HG03064 (cell line): ENCODE measurements around the gene ARHGAP22.

Experiments used
- ATAC-seq: cut with Tn5 transposase; IDR thresholded peaks from one replicate; pipeline ENCODE4 v1.9.1; 2021; ENCODE audit warnings: low read depth; ENCODE audit not compliant: unreplicated experiment

ARHGAP22 gene

GRCh38 chr10:48455392-48456151 lies 149.3 kb downstream of the ARHGAP22 start:
- ATAC-seq, result no peak

GRCh38 chr10:48455055-48455391 lies 149.8 kb downstream of the ARHGAP22 start:
- no peak for ATAC-seq

GRCh38 chr10:48454302-48455054 lies 150.4 kb downstream of the ARHGAP22 start:
- ATAC-seq, result no peak

GRCh38 chr10:48453451-48454301 lies 151.2 kb downstream of the ARHGAP22 start:
- ATAC-seq, result no peak

- ATAC-seq, result no peak
These were observed 151.9 kb downstream of the ARHGAP22 start for GRCh38 chr10:48452879-48453412.

- no peak for ATAC-seq
These were observed 152.6 kb downstream of the ARHGAP22 start for GRCh38 chr10:48451969-48452878.

- ATAC-seq, result no peak
These were observed 154.0 kb downstream of the ARHGAP22 start for GRCh38 chr10:48450741-48451466.

GRCh38 chr10:48450233-48450740 lies 154.6 kb downstream of the ARHGAP22 start:
- no peak for ATAC-seq

GRCh38 chr10:48449501-48450232 lies 155.2 kb downstream of the ARHGAP22 start:
- no peak for ATAC-seq

GRCh38 chr10:48448796-48449195 lies 156.1 kb downstream of the ARHGAP22 start:
- no peak for ATAC-seq

- no peak for ATAC-seq
These were observed 157.3 kb downstream of the ARHGAP22 start for GRCh38 chr10:48447356-48448215.

- ATAC-seq, result no peak
These were observed 158.1 kb downstream of the ARHGAP22 start for GRCh38 chr10:48446785-48447184.

GRCh38 chr10:48445932-48446331 lies 158.9 kb downstream of the ARHGAP22 start:
- no peak for ATAC-seq

- ATAC-seq, result no peak
These were observed 159.7 kb downstream of the ARHGAP22 start for GRCh38 chr10:48444861-48445841.

- ATAC-seq, result no peak
These were observed 160.6 kb downstream of the ARHGAP22 start for GRCh38 chr10:48444266-48444665.

GRCh38 chr10:48442809-48443177 lies 162.1 kb downstream of the ARHGAP22 start:
- no peak for ATAC-seq
